Caco-2 (cell line): ENCODE results near the gene GAS6. TPM values are rescaled to one million over a fixed set of nuclear protein-coding genes. Genes with fewer than 3 reads are reported as not detected.
A peak's percentile ranks its signal among the peaks of the same experiment; 100 is the strongest.

Experiments
- BruUV-seq: library from RNA; stranded (reverse); fragments of 400-500 nt; replicated peaks from 2 replicates; lab custom pipeline; 2021; lab: Mats Ljungman, UMichigan
- CTCF ChIA-PET: fragments of 300-600 bp; sonication (Branson Sonifier 250); formaldehyde crosslinking; loops from one replicate; lab custom pipeline; 2022; ENCODE audit warnings: antibody characterized with exemption; lab: Charles Lee
- POLR2A ChIA-PET: fragments of 300-600 bp; sonication (Branson Sonifier 250); formaldehyde crosslinking; loops from one replicate; lab custom pipeline; 2022; ENCODE audit warnings: antibody characterized with exemption; lab: Charles Lee
- DNase-seq, 2 experiments: peaks; one replicate each; pipeline versions ENCODE4 v3.0.0 to v3.0.0-alpha.2; 2020 to 2022
- H3K27me3 ChIP-seq: replicated peaks from 2 replicates; pipeline ENCODE4 v1.6.0; 2011; ENCODE audit warnings: low read length; ENCODE audit not compliant: control insufficient read depth, insufficient read depth
- H3K36me3 ChIP-seq: 2 replicates; pipeline ENCODE4 v1.5.1; 2011; ENCODE audit warnings: low read length; ENCODE audit not compliant: control insufficient read depth, insufficient read depth
- H3K4me1 ChIP-seq: fragments of 250-450 bp; sonication (Bioruptor Pico); 2 replicates; pipeline ENCODE4 v1.5.1; 2020; ENCODE audit warnings: mild to moderate bottlenecking
- H3K4me3 ChIP-seq: 2 replicates; pipeline ENCODE4 v1.5.1; 2011; ENCODE audit warnings: low read depth, mild to moderate bottlenecking, control low read depth, low read length
- H3K9me3 ChIP-seq: fragments of 250-450 bp; sonication (Bioruptor Pico); 2 replicates; pipeline ENCODE4 v1.5.1; 2020; ENCODE audit warnings: mild to moderate bottlenecking, moderate library complexity
- H3K27ac Mint-ChIP-seq: one replicate; pipeline ENCODE4 v1.8.0; 2022; ENCODE audit warnings: mixed read lengths; ENCODE audit not compliant: unreplicated experiment
- H3K27me3 Mint-ChIP-seq: one replicate; pipeline ENCODE4 v1.8.0; 2022; ENCODE audit warnings: mixed read lengths; ENCODE audit not compliant: insufficient read depth, unreplicated experiment
- H3K36me3 Mint-ChIP-seq: one replicate; pipeline ENCODE4 v1.8.0; 2022; ENCODE audit warnings: mild to moderate bottlenecking, mixed read lengths; ENCODE audit not compliant: insufficient read depth, unreplicated experiment
- H3K4me1 Mint-ChIP-seq: one replicate; pipeline ENCODE4 v1.8.0; 2022; ENCODE audit warnings: low read depth, mixed read lengths; ENCODE audit not compliant: unreplicated experiment
- H3K4me3 Mint-ChIP-seq: one replicate; pipeline ENCODE4 v1.8.0; 2022; ENCODE audit warnings: mild to moderate bottlenecking, moderate library complexity, mixed read lengths; ENCODE audit not compliant: unreplicated experiment
- H3K9me3 Mint-ChIP-seq: one replicate; pipeline ENCODE4 v1.8.0; 2022; ENCODE audit warnings: mixed read lengths; ENCODE audit not compliant: unreplicated experiment
- CTCF ChIP-seq, 2 experiments: fragments of 200-600 bp in 1 of 2; IDR thresholded peaks; 1 replicate in 1 of 2; 2 replicates in 1 of 2; pipeline versions ENCODE4 v1.5.1 to v1.8.0; 2011 to 2022; ENCODE audit warnings: antibody characterized with exemption in 1 of 2, control low read depth in 1 of 2, inconsistent platforms in 1 of 2, low read depth in 1 of 2, low read length in 1 of 2, mild to moderate bottlenecking in 1 of 2, moderate library complexity in 1 of 2; ENCODE audit not compliant: insufficient read depth in 1 of 2, severe bottlenecking in 1 of 2, unreplicated experiment in 1 of 2
- intact Hi-C: fragments of 100-400 bp; cut with micrococcal nuclease; formaldehyde crosslinking; loops from one replicate; pipeline ENCODE4 v1.10.0; 2022; ENCODE audit not compliant: unreplicated experiment
- total RNA-seq: library from RNA; stranded (reverse); gene quantifications from 2 replicates; pipeline ENCODE4 v1.2.3, GENCODE V29; 2022

Gene GAS6
- total RNA-seq, 1 experiment from 2014 or later = 34.8 TPM

- H3K27ac Mint-ChIP-seq = no peak overlapping the region
- Histone ChIP-seq H3K36me3 (no peaks in the 10 kb centered on the region; the same call in 1 of the 2 replicates), H3K9me3 (no peaks in the 10 kb centered on the region), H3K4me3 (no peak overlapping the region), H3K27me3 (no peaks in the 10 kb centered on the region), H3K4me1 (peaks cover 22% of the 10 kb centered on the region; the same call in 1 of the 2 replicates)
- intact Hi-C loops = loop anchor here (5.0 kb wide), 1 partner anchor 816 kb away; no protein-coding TSS in a partner anchor
- DNase-seq = peak in 1 of 2 experiments; percentile 30
- POLR2A ChIA-PET = interaction anchor here (0.6 kb wide), 1 partner anchor 212 kb away, joined by 3 read pairs; no protein-coding TSS in a partner anchor
- TF ChIP-seq CTCF (IDR thresholded peaks at IDR 0.05; ENCODE audit: insufficient read depth in 1 of 2, low read depth in 1 of 2, low read length in 1 of 2, severe bottlenecking in 1 of 2, unreplicated experiment in 1 of 2) = no peak
- CTCF ChIA-PET = interaction anchor here (0.7 kb wide), 1 partner anchor 69 kb away, joined by 3 read pairs; no protein-coding TSS in a partner anchor
- no TSS peak for BruUV-seq
- H3K4me3 Mint-ChIP-seq = no peak overlapping the region
- peaks cover 7% of the 10 kb centered on the region for H3K4me1 Mint-ChIP-seq
- H3K27me3 Mint-ChIP-seq = no peaks in the 10 kb centered on the region
- H3K9me3 Mint-ChIP-seq = no peaks in the 10 kb centered on the region
- no peaks in the 10 kb centered on the region for H3K36me3 Mint-ChIP-seq
These were observed 70.8 kb downstream of the GAS6 start for GRCh38 chr13:113792886-113793717.

GRCh38 chr13:113792236-113792770, 71.6 kb downstream of the GAS6 start:
- Histone ChIP-seq H3K4me1 (peaks cover 22% of the 10 kb centered on the region; the same call in 1 of the 2 replicates), H3K36me3 (no peaks in the 10 kb centered on the region; the same call in 1 of the 2 replicates), H3K9me3 (no peaks in the 10 kb centered on the region), H3K27me3 (no peaks in the 10 kb centered on the region), H3K4me3 (no peak overlapping the region)
- no peak for TF ChIP-seq CTCF (IDR thresholded peaks at IDR 0.05; ENCODE audit: insufficient read depth in 1 of 2, low read depth in 1 of 2, low read length in 1 of 2, severe bottlenecking in 1 of 2, unreplicated experiment in 1 of 2)
- DNase-seq = no peak
- H3K9me3 Mint-ChIP-seq = no peaks in the 10 kb centered on the region
- CTCF ChIA-PET = no interaction called here
- intact Hi-C loops = loop anchor here (5.0 kb wide), 1 partner anchor 815 kb away; no protein-coding TSS in a partner anchor
- BruUV-seq = no TSS peak
- H3K4me3 Mint-ChIP-seq = no peak overlapping the region
- H3K27ac Mint-ChIP-seq = no peak overlapping the region
- no peaks in the 10 kb centered on the region for H3K36me3 Mint-ChIP-seq
- POLR2A ChIA-PET = no interaction called here
- H3K27me3 Mint-ChIP-seq = no peaks in the 10 kb centered on the region
- peaks cover 7% of the 10 kb centered on the region for H3K4me1 Mint-ChIP-seq

GRCh38 chr13:113791761-113792160, 72.1 kb downstream of the GAS6 start:
- Histone ChIP-seq H3K4me3 (no peak overlapping the region), H3K36me3 (no peaks in the 10 kb centered on the region; the same call in 1 of the 2 replicates), H3K4me1 (peaks cover 22% of the 10 kb centered on the region; the same call in 1 of the 2 replicates), H3K9me3 (no peaks in the 10 kb centered on the region), H3K27me3 (no peaks in the 10 kb centered on the region)
- intact Hi-C loops = loop anchor here (5.0 kb wide), 1 partner anchor 814 kb away; no protein-coding TSS in a partner anchor
- TF ChIP-seq CTCF (IDR thresholded peaks at IDR 0.05; ENCODE audit: insufficient read depth in 1 of 2, low read depth in 1 of 2, low read length in 1 of 2, severe bottlenecking in 1 of 2, unreplicated experiment in 1 of 2) = no peak
- peaks cover 7% of the 10 kb centered on the region for H3K4me1 Mint-ChIP-seq
- no peaks in the 10 kb centered on the region for H3K27me3 Mint-ChIP-seq
- no peaks in the 10 kb centered on the region for H3K36me3 Mint-ChIP-seq
- H3K27ac Mint-ChIP-seq = no peak overlapping the region
- DNase-seq = no peak
- ChIA-PET POLR2A (no interaction called here), CTCF (interaction anchor here (0.6 kb wide), 1 partner anchor 155 kb away, joined by 5 read pairs; no protein-coding TSS in a partner anchor)
- H3K9me3 Mint-ChIP-seq = no peaks in the 10 kb centered on the region
- no peak overlapping the region for H3K4me3 Mint-ChIP-seq
- no TSS peak for BruUV-seq
